OCI-LY3 (cell line): ENCODE measurements around the gene TRPT1.

Source experiments
- EZH2phosphoT487 ChIP-seq: fragments of 200-600 bp; shearing (Covaris generic); IDR thresholded peaks from 2 replicates; pipeline ENCODE4 v1.6.1; 2018; ENCODE audit warnings: antibody characterized with exemption, mixed run types, low read depth
- TF ChIP-seq, protein P1 (sequence below): fragments of 200-600, 300-600 bp; sonication (generic); IDR thresholded peaks from 2 replicates; pipeline ENCODE4 v1.5.1; 2014; ENCODE audit warnings: antibody characterized with exemption, low read length, low read depth

DNA sequence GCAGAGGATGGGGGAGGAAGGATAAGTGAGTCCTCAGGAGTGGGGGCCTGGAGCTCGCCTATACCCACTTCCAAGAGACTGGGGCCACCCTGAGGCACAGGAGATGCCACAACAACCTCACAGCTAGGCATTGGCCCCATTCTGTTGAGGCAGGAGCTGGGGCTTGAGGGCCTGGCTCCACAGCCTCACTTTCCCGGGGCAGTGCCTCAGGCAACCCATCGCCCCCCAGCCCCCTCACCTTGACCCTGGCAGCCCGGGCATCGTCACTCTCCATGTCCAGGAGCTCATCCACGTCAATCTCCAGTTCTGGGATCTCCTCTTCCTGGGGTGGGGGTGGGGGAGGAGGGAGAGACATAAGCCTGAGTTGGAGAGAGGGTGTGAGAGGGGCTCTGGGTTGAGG lies 19.0 kb upstream of the TRPT1 start:
- TF ChIP-seq, protein P1, sequence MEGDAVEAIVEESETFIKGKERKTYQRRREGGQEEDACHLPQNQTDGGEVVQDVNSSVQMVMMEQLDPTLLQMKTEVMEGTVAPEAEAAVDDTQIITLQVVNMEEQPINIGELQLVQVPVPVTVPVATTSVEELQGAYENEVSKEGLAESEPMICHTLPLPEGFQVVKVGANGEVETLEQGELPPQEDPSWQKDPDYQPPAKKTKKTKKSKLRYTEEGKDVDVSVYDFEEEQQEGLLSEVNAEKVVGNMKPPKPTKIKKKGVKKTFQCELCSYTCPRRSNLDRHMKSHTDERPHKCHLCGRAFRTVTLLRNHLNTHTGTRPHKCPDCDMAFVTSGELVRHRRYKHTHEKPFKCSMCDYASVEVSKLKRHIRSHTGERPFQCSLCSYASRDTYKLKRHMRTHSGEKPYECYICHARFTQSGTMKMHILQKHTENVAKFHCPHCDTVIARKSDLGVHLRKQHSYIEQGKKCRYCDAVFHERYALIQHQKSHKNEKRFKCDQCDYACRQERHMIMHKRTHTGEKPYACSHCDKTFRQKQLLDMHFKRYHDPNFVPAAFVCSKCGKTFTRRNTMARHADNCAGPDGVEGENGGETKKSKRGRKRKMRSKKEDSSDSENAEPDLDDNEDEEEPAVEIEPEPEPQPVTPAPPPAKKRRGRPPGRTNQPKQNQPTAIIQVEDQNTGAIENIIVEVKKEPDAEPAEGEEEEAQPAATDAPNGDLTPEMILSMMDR = no peak
- TF ChIP-seq EZH2phosphoT487 = no peak
